ENCODE results near the gene CARS1.

CARS1 gene

GRCh38 chr11:3060436-3061025 lies 3.3 kb upstream of the CARS1 start:
- no peaks in the 10 kb centered on the region for H3K9me3 Mint-ChIP-seq
- H3K4me3 Mint-ChIP-seq = no peak overlapping the region
- H3K27ac Mint-ChIP-seq = no peak overlapping the region
- H3K36me3 Mint-ChIP-seq (ENCODE audit: low read depth) = peaks cover 11% of the 10 kb centered on the region
- H3K27me3 Mint-ChIP-seq = peaks cover 26% of the 10 kb centered on the region
- intact Hi-C loops (cut with micrococcal nuclease) = no loop called here
- peaks cover 17% of the 10 kb centered on the region for H3K4me1 Mint-ChIP-seq (ENCODE audit: low read depth)

- peaks cover 21% of the 10 kb centered on the region for H3K36me3 Mint-ChIP-seq (ENCODE audit: low read depth)
- intact Hi-C loops (cut with micrococcal nuclease) = loop anchor here (10.0 kb wide), 1 partner anchor 124 kb away; no protein-coding TSS in a partner anchor
- no peak overlapping the region for H3K4me3 Mint-ChIP-seq
- peaks cover 14% of the 10 kb centered on the region for H3K27me3 Mint-ChIP-seq
- H3K27ac Mint-ChIP-seq = no peak overlapping the region
- H3K4me1 Mint-ChIP-seq (ENCODE audit: low read depth) = peaks cover 32% of the 10 kb centered on the region
- no peaks in the 10 kb centered on the region for H3K9me3 Mint-ChIP-seq
Measured at GRCh38 chr11:3058753-3059664, 1.8 kb upstream of the CARS1 start.

- peaks cover 54% of the 10 kb centered on the region for H3K4me1 Mint-ChIP-seq (ENCODE audit: low read depth)
- H3K36me3 Mint-ChIP-seq (ENCODE audit: low read depth) = peaks cover 42% of the 10 kb centered on the region
- peak overlapping the region; percentile 91 for H3K27ac Mint-ChIP-seq
- intact Hi-C loops (cut with micrococcal nuclease) = loop anchor here (2.0 to 10.0 kb wide), 2 partner anchors 20 to 122 kb away; no protein-coding TSS in a partner anchor
- no peaks in the 10 kb centered on the region for H3K9me3 Mint-ChIP-seq
- peak overlapping the region; percentile 84 for H3K4me3 Mint-ChIP-seq
- no peaks in the 10 kb centered on the region for H3K27me3 Mint-ChIP-seq
Measured at GRCh38 chr11:3056296-3057068, 741 bp downstream of the CARS1 start.

- intact Hi-C loops (cut with micrococcal nuclease) = loop anchor here (2.0 to 10.0 kb wide), 2 partner anchors 19 to 121 kb away; no protein-coding TSS in a partner anchor
- peaks cover 60% of the 10 kb centered on the region for H3K4me1 Mint-ChIP-seq (ENCODE audit: low read depth)
- H3K4me3 Mint-ChIP-seq = peak overlapping the region; percentile 84
Measured at GRCh38 chr11:3055891-3056290, 1.3 kb downstream of the CARS1 start.

GRCh38 chr11:3052567-3052966 lies 4.7 kb downstream of the CARS1 start:
- intact Hi-C loops (cut with micrococcal nuclease) = loop anchor here (10.0 kb wide), 1 partner anchor 118 kb away; no protein-coding TSS in a partner anchor
- no peaks in the 10 kb centered on the region for H3K27me3 Mint-ChIP-seq
- H3K27ac Mint-ChIP-seq = no peak overlapping the region
- no peaks in the 10 kb centered on the region for H3K9me3 Mint-ChIP-seq
- peaks cover 66% of the 10 kb centered on the region for H3K36me3 Mint-ChIP-seq (ENCODE audit: low read depth)
- H3K4me3 Mint-ChIP-seq = no peak overlapping the region
- peaks cover 77% of the 10 kb centered on the region for H3K4me1 Mint-ChIP-seq (ENCODE audit: low read depth)

More at GRCh38 chr11:3055891-3056290, 1.3 kb downstream of the CARS1 start:
- H3K27me3 Mint-ChIP-seq = no peaks in the 10 kb centered on the region
- peak overlapping the region; percentile 91 for H3K27ac Mint-ChIP-seq
- peaks cover 48% of the 10 kb centered on the region for H3K36me3 Mint-ChIP-seq (ENCODE audit: low read depth)
- H3K9me3 Mint-ChIP-seq = no peaks in the 10 kb centered on the region

- Mint-ChIP-seq H3K27me3 (no peaks in the 10 kb centered on the region), H3K36me3 (ENCODE audit: low read depth) (peaks cover 68% of the 10 kb centered on the region), H3K4me1 (ENCODE audit: low read depth) (peaks cover 74% of the 10 kb centered on the region), H3K27ac (peak overlapping the region; percentile 94), H3K4me3 (no peak overlapping the region), H3K9me3 (no peaks in the 10 kb centered on the region)
- intact Hi-C loops (cut with micrococcal nuclease) = loop anchor here (10.0 kb wide), 1 partner anchor 117 kb away; no protein-coding TSS in a partner anchor
Measured at GRCh38 chr11:3052109-3052479, 5.1 kb downstream of the CARS1 start.

- H3K27ac Mint-ChIP-seq = peak overlapping the region; percentile 94
- peaks cover 68% of the 10 kb centered on the region for H3K36me3 Mint-ChIP-seq (ENCODE audit: low read depth)
- intact Hi-C loops (cut with micrococcal nuclease) = loop anchor here (10.0 kb wide), 1 partner anchor 117 kb away; no protein-coding TSS in a partner anchor
- H3K4me1 Mint-ChIP-seq (ENCODE audit: low read depth) = peaks cover 72% of the 10 kb centered on the region
- H3K9me3 Mint-ChIP-seq = no peaks in the 10 kb centered on the region
- H3K27me3 Mint-ChIP-seq = no peaks in the 10 kb centered on the region
- H3K4me3 Mint-ChIP-seq = peak overlapping the region; percentile 30
Measured at GRCh38 chr11:3051196-3052108, 5.8 kb downstream of the CARS1 start.

GRCh38 chr11:3050386-3051195 lies 6.6 kb downstream of the CARS1 start:
- H3K27ac Mint-ChIP-seq = peak overlapping the region; percentile 94
- no peaks in the 10 kb centered on the region for H3K9me3 Mint-ChIP-seq
- H3K4me3 Mint-ChIP-seq = no peak overlapping the region
- no peaks in the 10 kb centered on the region for H3K27me3 Mint-ChIP-seq
- peaks cover 75% of the 10 kb centered on the region for H3K36me3 Mint-ChIP-seq (ENCODE audit: low read depth)
- intact Hi-C loops (cut with micrococcal nuclease) = loop anchor here (10.0 kb wide), 1 partner anchor 116 kb away; no protein-coding TSS in a partner anchor
- peaks cover 64% of the 10 kb centered on the region for H3K4me1 Mint-ChIP-seq (ENCODE audit: low read depth)

GRCh38 chr11:3049430-3050243 lies 7.6 kb downstream of the CARS1 start:
- intact Hi-C loops (cut with micrococcal nuclease) = loop anchor here (10.0 kb wide), 1 partner anchor 115 kb away; no protein-coding TSS in a partner anchor
- Mint-ChIP-seq H3K27ac (peak overlapping the region; percentile 94), H3K4me1 (ENCODE audit: low read depth) (peaks cover 54% of the 10 kb centered on the region)

GRCh38 chr11:3047637-3048036 lies 9.6 kb downstream of the CARS1 start:
- no peaks in the 10 kb centered on the region for H3K27me3 Mint-ChIP-seq
- intact Hi-C loops (cut with micrococcal nuclease) = no loop called here
- peaks cover 46% of the 10 kb centered on the region for H3K4me1 Mint-ChIP-seq (ENCODE audit: low read depth)
- H3K4me3 Mint-ChIP-seq = no peak overlapping the region
- no peaks in the 10 kb centered on the region for H3K9me3 Mint-ChIP-seq
- peak overlapping the region; percentile 94 for H3K27ac Mint-ChIP-seq
- H3K36me3 Mint-ChIP-seq (ENCODE audit: low read depth) = peaks cover 80% of the 10 kb centered on the region

More at GRCh38 chr11:3049430-3050243, 7.6 kb downstream of the CARS1 start:
- Mint-ChIP-seq H3K36me3 (ENCODE audit: low read depth) (peaks cover 80% of the 10 kb centered on the region), H3K27me3 (no peaks in the 10 kb centered on the region), H3K9me3 (no peaks in the 10 kb centered on the region), H3K4me3 (peak overlapping the region; percentile 60)

GRCh38 chr11:3046641-3047040 lies 10.6 kb downstream of the CARS1 start:
- Mint-ChIP-seq H3K4me1 (ENCODE audit: low read depth) (peaks cover 36% of the 10 kb centered on the region), H3K9me3 (no peaks in the 10 kb centered on the region), H3K27ac (no peak overlapping the region), H3K4me3 (no peak overlapping the region), H3K36me3 (ENCODE audit: low read depth) (peaks cover 85% of the 10 kb centered on the region), H3K27me3 (no peaks in the 10 kb centered on the region)
- intact Hi-C loops (cut with micrococcal nuclease) = no loop called here
